ENCODE data around the gene QRFP. TPM values are rescaled to one million over a fixed set of nuclear protein-coding genes. Genes with fewer than 3 reads are reported as not detected.

Gene QRFP
- total RNA-seq, 1 donor from 2014 or later, result not detected

GRCh38 chr9:130886981-130887380 is 9.6 kb downstream of the QRFP start:
- H3K27ac ChIP-seq, result no peak overlapping the region
- DNase-seq (ENCODE audit: low spot score in 2 of 2), result no peak
- intact Hi-C loops (cut with DNase I), result no loop called here
- no peaks in the 10 kb centered on the region for H3K9me3 ChIP-seq
- H3K36me3 ChIP-seq, result peaks cover 89 to 97% of the 10 kb centered on the region in 2 donors
- peaks cover 0 to 6% of the 10 kb centered on the region in 2 donors for H3K4me1 ChIP-seq
- no peak for TF ChIP-seq CTCF (IDR thresholded peaks at IDR 0.05)
- H3K4me3 ChIP-seq, result no peak overlapping the region
- no peaks in the 10 kb centered on the region for H3K27me3 ChIP-seq

GRCh38 chr9:130885484-130886375 is 10.9 kb downstream of the QRFP start:
- Histone ChIP-seq H3K36me3 (peaks cover 92 to 97% of the 10 kb centered on the region in 2 donors), H3K4me3 (no peak overlapping the region), H3K4me1 (peaks cover 0 to 6% of the 10 kb centered on the region in 2 donors), H3K27me3 (no peaks in the 10 kb centered on the region), H3K9me3 (no peaks in the 10 kb centered on the region), H3K27ac (no peak overlapping the region)
- no peak for DNase-seq (ENCODE audit: low spot score in 2 of 2)
- intact Hi-C loops (cut with DNase I), result no loop called here
- TF ChIP-seq CTCF (IDR thresholded peaks at IDR 0.05), result no peak

- Histone ChIP-seq H3K4me1 (peaks cover 0 to 6% of the 10 kb centered on the region in 2 donors), H3K4me3 (no peak overlapping the region), H3K36me3 (peaks cover 92 to 97% of the 10 kb centered on the region in 2 donors), H3K9me3 (no peaks in the 10 kb centered on the region), H3K27me3 (no peaks in the 10 kb centered on the region), H3K27ac (no peak overlapping the region)
- no peak for TF ChIP-seq CTCF (IDR thresholded peaks at IDR 0.05)
- no peak for DNase-seq (ENCODE audit: low spot score in 2 of 2)
- intact Hi-C loops (cut with DNase I), result no loop called here
Observed at GRCh38 chr9:130884542-130885483, 11.8 kb downstream of the QRFP start.

- Histone ChIP-seq H3K36me3 (peaks cover 94 to 99% of the 10 kb centered on the region in 2 donors), H3K27me3 (no peaks in the 10 kb centered on the region), H3K27ac (no peak overlapping the region), H3K4me1 (peaks cover 0 to 6% of the 10 kb centered on the region in 2 donors), H3K9me3 (no peaks in the 10 kb centered on the region), H3K4me3 (no peak overlapping the region)
- no peak for TF ChIP-seq CTCF (IDR thresholded peaks at IDR 0.05)
- intact Hi-C loops (cut with DNase I), result no loop called here
- DNase-seq (ENCODE audit: low spot score in 2 of 2), result no peak
Observed at GRCh38 chr9:130884111-130884531, 12.5 kb downstream of the QRFP start.

DNA sequence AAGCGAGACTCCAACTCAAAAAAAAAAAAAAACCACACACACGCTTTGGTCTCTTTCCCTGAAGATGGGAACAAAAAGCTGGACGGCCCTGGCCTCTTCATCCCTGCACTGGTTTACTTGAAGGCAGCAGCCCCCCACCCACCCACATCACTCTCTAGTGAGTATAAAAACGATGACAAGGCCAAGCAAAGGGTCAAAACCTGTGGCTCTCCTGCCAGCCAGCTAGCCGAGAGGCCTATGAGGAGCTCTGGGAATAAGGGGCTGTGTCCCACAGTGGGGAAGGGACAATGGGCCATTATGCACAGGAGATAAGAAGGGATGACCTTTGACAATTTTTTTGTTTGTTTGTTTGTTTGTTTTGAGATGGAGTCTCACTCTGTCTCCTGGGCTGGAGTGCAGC is 13.1 kb downstream of the QRFP start:
- TF ChIP-seq CTCF (IDR thresholded peaks at IDR 0.05), result no peak
- Histone ChIP-seq H3K36me3 (peaks cover 94 to 99% of the 10 kb centered on the region in 2 donors), H3K27me3 (no peaks in the 10 kb centered on the region), H3K4me1 (peaks cover 0 to 6% of the 10 kb centered on the region in 2 donors), H3K4me3 (no peak overlapping the region), H3K9me3 (no peaks in the 10 kb centered on the region), H3K27ac (no peak overlapping the region)
- no peak for DNase-seq (ENCODE audit: low spot score in 2 of 2)
- intact Hi-C loops (cut with DNase I), result no loop called here

All from ascending aorta (tissue), 2 donors.